HG02678 (cell line): ENCODE results near the gene CDAN1.
"Not testable (repeated sequence)": the region's sequence is repeated elsewhere in the genome, so short reads cannot be mapped to it uniquely, and the experiment has no call there.

ENCODE experiments used
- ATAC-seq: cut with Tn5 transposase; IDR thresholded peaks from one replicate; pipeline ENCODE4 v1.9.1; 2021; ENCODE audit warnings: mild to moderate bottlenecking, moderate library complexity; ENCODE audit not compliant: unreplicated experiment

Gene CDAN1

GRCh38 chr15:42710662-42711061, 26.3 kb downstream of the CDAN1 start:
- no peak for ATAC-seq

GRCh38 chr15:42707873-42708544, 28.9 kb downstream of the CDAN1 start:
- ATAC-seq = no peak

- ATAC-seq = no peak
These were observed 29.9 kb downstream of the CDAN1 start for GRCh38 chr15:42707068-42707467.

- ATAC-seq = no peak
These were observed 31.6 kb downstream of the CDAN1 start for GRCh38 chr15:42705336-42705735.

DNA sequence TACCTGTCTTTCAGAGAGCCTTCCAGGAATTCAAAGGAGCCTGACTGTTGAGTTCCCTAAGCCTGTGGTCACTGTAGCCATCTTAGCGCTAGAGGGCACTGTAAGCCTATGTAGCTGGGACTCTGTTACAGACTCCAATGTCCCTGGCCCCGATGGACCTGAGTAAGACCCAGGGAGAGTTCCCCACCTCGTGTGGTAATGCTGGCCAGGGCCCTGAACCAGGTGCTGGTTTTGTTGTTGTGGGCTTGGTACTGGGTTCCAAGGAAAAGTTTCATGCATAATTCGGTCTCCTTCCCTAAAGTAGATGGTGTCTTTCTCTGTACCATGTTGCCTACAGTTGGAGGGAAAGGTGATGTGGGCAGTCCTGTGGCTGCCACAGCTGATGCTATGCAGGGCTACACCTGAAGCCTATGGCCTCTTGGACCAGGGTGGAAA, 32.4 kb downstream of the CDAN1 start:
- peak; percentile 54 for ATAC-seq

DNA sequence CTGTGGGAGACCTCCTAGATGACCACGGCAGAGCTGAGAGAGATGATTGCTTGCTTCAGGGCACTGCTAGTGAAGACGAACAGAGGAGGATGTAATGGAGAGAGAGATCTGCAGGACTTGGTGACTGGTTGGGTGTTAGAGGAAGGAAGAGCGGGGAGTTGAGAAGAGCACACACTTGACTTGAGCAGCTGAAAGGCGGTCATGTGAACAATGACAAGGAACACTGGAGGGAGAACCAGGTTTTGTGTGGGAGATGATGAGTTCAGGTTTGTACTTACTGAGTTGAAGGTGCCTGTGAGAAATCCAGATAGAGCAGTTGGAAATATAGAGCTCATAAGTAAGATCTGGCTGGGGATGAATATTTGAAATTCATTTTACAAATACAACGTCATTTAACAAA, 40.3 kb downstream of the CDAN1 start:
- no peak for ATAC-seq

DNA sequence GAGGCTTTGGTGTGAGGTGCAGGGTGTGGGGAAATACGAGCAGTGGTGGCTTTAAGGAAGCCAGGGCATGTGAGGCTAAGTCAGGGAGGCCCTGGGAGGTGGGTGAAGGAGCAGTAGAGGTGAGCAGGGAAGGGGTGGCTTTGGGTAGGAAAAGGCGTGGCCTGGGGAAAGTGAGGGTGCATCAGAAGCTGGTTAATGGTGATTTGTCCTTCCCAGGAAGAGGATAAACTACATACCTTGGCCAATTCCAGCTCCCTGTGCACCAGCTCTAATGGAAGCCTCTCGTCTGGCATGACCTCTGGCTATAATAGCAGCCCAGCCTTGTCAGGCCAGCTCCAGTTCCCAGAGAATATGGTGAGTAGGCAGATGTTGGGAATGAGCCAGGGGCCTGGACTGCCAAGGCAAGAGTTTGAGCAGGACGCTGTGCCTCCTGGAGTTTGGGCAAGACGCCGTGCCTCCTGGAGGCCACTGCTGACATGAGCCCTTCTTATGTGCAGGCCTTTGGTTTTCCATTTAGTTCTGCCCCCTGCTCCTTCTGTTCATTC, 41.3 kb downstream of the CDAN1 start:
- ATAC-seq = no peak

- no peak for ATAC-seq
These were observed 42.5 kb downstream of the CDAN1 start for GRCh38 chr15:42694398-42694797.

GRCh38 chr15:42693942-42694341, 43.0 kb downstream of the CDAN1 start:
- ATAC-seq = no peak

GRCh38 chr15:42693496-42693895, 43.4 kb downstream of the CDAN1 start:
- ATAC-seq = no peak

DNA sequence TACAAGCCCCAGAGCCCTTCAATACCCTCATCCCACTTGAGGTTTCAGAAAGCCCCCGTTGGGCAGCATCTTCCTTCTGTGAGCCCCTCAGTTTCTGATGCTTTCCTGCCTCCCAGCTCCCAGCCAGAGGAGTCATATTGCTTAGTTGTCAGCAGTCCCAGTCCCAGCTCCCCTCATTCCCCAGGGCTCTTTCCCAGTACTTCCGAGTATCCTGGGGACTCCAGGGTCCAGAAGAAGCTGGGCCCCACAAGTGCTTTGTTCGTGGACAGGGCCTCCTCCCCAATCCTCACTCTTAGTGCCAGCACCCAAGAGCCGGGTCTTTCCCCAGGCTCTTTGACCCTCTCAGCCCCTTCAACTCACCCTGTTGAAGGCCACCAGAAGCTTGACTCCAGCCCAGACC, 43.9 kb downstream of the CDAN1 start:
- ATAC-seq = no peak

- ATAC-seq = no peak
These were observed 44.4 kb downstream of the CDAN1 start for GRCh38 chr15:42692536-42692935.

- no peak for ATAC-seq
These were observed 45.2 kb downstream of the CDAN1 start for GRCh38 chr15:42691770-42692169.

DNA sequence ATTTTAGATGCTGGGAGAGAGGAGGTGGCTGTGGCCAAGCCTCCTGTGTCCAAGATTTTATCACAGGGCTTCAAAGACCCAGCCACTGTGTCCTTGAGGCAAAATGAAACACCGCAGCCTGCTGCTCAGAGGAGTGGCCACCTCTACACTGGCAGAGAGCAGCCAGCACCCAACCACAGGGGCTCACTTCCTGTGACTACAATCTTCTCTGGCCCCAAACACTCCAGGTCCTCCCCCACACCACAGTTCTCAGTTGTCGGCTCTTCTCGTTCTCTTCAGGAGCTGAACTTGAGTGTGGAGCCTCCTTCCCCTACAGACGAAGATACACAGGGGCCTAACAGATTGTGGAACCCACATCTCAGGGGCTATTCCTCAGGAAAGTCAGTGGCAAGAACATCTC, 45.6 kb downstream of the CDAN1 start:
- no peak for ATAC-seq

DNA sequence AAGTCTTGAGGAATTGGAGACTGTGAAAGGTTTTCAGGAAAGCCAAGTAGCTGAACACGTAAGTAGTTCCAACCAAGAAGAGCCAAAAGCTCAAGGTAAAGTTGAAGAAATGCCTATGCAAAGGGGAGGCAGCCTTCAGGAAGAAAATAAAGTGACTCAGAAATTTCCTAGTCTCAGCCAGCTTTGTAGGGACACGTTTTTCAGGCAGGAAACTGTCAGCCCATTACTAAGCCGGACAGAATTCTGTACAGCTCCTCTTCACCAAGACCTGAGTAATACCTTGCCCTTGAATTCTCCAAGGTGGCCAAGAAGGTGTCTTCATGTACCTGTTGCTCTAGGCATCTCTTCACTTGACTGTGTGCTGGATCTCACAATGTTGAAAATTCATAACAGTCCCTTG, 48.6 kb downstream of the CDAN1 start:
- no peak for ATAC-seq

GRCh38 chr15:42687740-42688139, 49.2 kb downstream of the CDAN1 start:
- ATAC-seq = no peak

- no peak for ATAC-seq
These were observed 50.6 kb downstream of the CDAN1 start for GRCh38 chr15:42686281-42686680.

DNA sequence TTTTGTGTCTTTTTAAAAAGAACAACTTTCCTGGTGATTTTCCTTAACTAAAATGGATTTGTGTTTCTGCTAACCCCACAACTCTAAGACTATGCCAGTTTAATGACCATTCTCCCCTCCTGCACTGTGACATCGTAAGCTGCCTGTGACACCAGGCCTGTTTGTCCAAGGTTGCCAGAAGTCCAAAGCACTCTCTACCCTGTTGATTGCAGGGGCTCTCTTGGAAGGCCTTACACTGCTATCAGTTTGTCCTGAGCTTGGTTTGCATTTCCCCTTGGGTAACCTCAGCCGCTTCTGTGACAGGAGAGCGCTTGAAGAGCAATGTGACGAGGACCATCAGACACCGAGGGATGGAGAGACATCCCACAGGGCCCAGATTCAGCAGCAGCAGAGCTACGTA, 55.8 kb downstream of the CDAN1 start:
- no peak for ATAC-seq

- ATAC-seq = not testable (repeated sequence)
These were observed 56.8 kb downstream of the CDAN1 start for GRCh38 chr15:42680142-42680482.

GRCh38 chr15:42679285-42680141, 57.4 kb downstream of the CDAN1 start:
- ATAC-seq = no peak

DNA sequence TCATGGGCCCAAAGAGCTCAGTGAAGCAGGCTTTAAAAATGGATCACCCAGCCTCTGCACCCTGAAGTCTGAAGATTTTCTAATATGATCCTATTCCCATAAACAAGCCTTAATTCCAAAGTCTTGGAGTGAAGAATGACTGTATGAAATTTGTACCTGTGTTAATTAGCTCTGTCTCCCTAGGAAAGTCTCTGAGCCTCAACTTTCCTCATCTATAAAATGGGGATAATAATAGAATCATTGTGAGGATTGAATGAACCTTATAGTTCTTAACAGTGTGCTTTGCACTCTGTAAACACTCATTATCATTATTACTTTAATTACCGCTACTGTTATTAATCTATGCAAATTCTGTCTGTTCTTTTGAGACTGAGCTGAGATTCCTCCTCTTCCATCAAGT, 61.9 kb downstream of the CDAN1 start:
- ATAC-seq = no peak

DNA sequence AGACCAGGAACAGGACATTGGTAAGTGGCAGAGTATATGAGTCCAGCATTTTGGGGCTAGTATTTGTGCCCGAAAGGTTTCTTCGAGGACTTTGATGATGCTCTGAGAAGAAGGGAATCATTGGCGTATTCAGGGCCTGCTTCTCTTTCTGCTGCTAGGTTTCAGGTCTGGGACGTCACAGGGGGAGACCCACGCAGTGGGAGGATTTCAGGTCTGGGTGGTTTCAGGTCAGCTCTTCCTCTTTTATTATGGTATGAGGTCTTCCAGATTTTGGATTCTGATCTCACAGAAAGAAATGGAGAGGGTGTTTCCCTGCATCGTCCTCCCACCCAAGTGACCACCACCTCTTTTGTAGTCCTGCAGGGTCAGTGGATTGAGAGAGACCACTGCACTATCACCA, 62.5 kb downstream of the CDAN1 start:
- no peak for ATAC-seq
